Measurements from ENCODE around the gene TRIOBP.

Gene TRIOBP

GRCh38 chr22:37811867-37812266, 115.0 kb downstream of the TRIOBP start:
- TF ChIP-seq CTCF (IDR thresholded peaks at IDR 0.05; ENCODE audit: low read depth, low read length): no peak
- no peak overlapping the region for H3K4me3 ChIP-seq (ENCODE audit: low read depth, low read length)

- no peak overlapping the region for H3K4me3 ChIP-seq (ENCODE audit: low read depth, low read length)
- no peak for TF ChIP-seq CTCF (IDR thresholded peaks at IDR 0.05; ENCODE audit: low read depth, low read length)
Measured at GRCh38 chr22:37812869-37813678, 116.2 kb downstream of the TRIOBP start.

DNA sequence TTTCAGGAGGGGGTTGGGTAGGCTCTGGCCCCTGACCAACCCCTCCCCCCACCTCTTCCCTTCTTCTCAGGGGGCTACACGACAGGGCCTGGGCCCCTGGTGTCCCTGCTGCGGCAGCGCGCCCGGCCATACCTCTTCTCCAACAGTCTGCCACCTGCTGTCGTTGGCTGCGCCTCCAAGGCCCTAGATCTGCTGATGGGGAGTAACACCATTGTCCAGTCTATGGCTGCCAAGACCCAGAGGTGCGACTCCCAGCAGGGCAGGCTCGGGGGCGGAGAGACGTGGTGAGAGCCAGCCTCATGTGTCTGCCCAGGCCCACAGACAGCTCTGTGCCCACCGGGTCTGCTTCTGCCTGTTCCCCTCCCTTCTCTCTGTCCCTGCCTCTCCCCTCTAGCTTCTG, 118.7 kb downstream of the TRIOBP start:
- no peak overlapping the region for H3K4me3 ChIP-seq (ENCODE audit: low read depth, low read length)
- no peak for TF ChIP-seq CTCF (IDR thresholded peaks at IDR 0.05; ENCODE audit: low read depth, low read length)

- no peak overlapping the region for H3K4me3 ChIP-seq (ENCODE audit: low read depth, low read length)
- no peak for TF ChIP-seq CTCF (IDR thresholded peaks at IDR 0.05; ENCODE audit: low read depth, low read length)
Measured at GRCh38 chr22:37816543-37817180, 119.8 kb downstream of the TRIOBP start.

DNA sequence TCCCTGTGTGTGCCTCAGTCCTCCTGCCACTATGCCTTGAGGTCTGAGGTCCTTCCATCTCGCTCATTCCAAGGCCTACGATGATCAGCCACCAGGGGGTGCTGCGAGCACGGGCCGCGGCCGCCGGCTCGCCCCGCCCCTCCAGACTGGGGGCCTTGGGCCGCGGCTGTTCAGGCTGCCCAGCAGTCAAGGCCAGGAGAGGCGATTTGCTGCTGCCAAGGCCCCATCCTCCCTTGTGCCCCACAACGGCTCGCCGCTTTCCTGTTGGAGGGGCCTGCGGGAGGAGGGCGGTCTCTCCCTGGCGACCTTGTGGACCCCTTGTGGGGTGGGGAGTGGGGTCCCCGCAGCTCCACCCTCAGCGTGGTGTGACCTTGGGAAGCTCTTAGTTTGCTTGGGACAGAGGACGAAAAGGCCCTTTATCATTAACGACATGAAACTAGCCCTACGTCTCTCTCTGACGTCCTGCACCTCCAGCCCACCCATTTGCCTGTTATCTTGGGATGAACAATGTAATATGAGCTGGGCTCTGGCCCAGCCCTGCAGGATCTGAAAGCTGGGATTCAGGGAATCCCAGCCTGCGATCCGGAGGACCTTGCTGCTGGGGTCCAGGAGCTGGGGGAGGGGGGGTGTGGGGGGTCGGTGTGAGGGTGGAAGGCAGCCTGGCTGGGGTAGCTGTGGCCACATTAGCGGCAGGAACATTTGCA, 121.0 kb downstream of the TRIOBP start:
- H3K4me3 ChIP-seq (ENCODE audit: low read depth, low read length): 0 out of 2 replicates have a peak overlapping the region, but pooled peaks have one; percentile 32
- TF ChIP-seq CTCF (IDR thresholded peaks at IDR 0.05; ENCODE audit: low read depth, low read length): peak; percentile 80

DNA sequence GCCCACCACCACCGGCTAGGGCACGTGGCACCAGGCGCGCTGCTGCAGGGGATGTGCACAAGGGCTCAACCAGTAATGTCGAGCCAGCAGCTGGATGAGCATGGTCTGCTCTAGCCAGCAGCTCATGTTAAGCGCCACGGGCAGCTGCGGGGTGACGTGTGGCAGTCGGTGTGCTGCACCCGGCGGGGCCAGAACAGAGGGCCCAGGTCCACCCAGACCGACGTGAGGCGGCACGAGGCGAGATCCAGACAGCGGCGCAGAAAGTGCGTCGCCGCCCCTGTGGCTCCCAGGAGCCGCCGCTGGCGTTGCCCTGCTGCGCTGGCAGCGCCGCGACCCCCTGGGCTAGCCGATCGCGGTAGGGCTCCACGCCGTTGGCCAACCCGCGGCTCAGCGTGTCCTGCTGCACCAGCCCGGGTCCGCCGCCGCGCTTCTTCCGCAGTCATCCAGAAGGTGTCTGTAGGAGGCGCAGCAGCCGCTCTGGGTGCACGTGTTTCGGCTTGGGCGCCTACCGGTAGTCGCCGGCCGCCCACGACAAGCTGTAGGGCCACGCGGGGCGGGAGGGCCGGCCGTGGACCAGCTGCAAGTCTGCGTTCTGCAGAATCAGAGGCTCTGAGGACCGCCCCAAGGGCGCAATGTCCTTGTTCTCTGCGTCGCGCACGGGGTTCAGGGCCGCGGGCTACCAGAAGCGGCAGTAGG, 121.7 kb downstream of the TRIOBP start:
- H3K4me3 ChIP-seq (ENCODE audit: low read depth, low read length): no peak overlapping the region
- TF ChIP-seq CTCF (IDR thresholded peaks at IDR 0.05; ENCODE audit: low read depth, low read length): no peak
